HepG2 (cell line): Measurements from ENCODE around the gene ATG2B. TPM values are rescaled to one million over a fixed set of nuclear protein-coding genes. Genes with fewer than 3 reads are reported as not detected.

ENCODE experiments used
- ATAC-seq: fragments of 200-7000 bp; cut with Tn5 transposase; 3 replicates; pipeline ENCODE4 v1.9.1; 2020; ENCODE audit warnings: mild to moderate bottlenecking, moderate library complexity
- BruUV-seq: library from RNA; stranded (reverse); fragments of 400-500 nt; replicated peaks from 2 replicates; lab custom pipeline; 2021; lab: Mats Ljungman, UMichigan
- CTCF ChIA-PET: fragments of 300-600 bp; formaldehyde crosslinking; extraction: SDS; loops from one replicate; lab custom pipeline; 2021; ENCODE audit warnings: low total read pairs, inconsistent platforms, low intra/inter-chr PET ratio; lab: Yijun Ruan, JAX
- POLR2A ChIA-PET: fragments of 350-600 bp; sonication (Branson Sonifier 250); formaldehyde crosslinking; loops from one replicate; lab custom pipeline; 2020; ENCODE audit warnings: antibody characterized with exemption, inconsistent platforms; lab: Yijun Ruan, JAX
- DNase-seq: peaks from one replicate; pipeline ENCODE4 v3.0.0-alpha.2; 2015; ENCODE audit warnings: low spot score
- FAIRE-seq: peaks from 3 replicates; lab custom pipeline; 2011; peaks lifted over from hg19 to GRCh38; lab: Jason Lieb, UNC
- H2AFZ ChIP-seq: one replicate; pipeline ENCODE4 v1.6.1; 2011; ENCODE audit warnings: low read length, inconsistent platforms
- H3K27ac ChIP-seq: fragments of 300-600 bp; 3 replicates; pipeline ENCODE4 v1.8.0; 2011; ENCODE audit warnings: mixed run types, mild to moderate bottlenecking, mixed read lengths, low read length, inconsistent platforms; ENCODE audit not compliant: insufficient read depth; ENCODE audit errors: extremely low read length
- H3K27me3 ChIP-seq, 2 experiments: fragments of 200-600 bp in 1 of 2; 2 replicates in 1 of 2; 3 replicates in 1 of 2; pipeline versions ENCODE4 v1.6.0 to v1.8.0; 2011; ENCODE audit warnings: low read length in 2 of 2, mild to moderate bottlenecking in 2 of 2, moderate library complexity in 2 of 2, inconsistent platforms in 1 of 2; ENCODE audit not compliant: insufficient read depth in 2 of 2, control insufficient read depth in 1 of 2
- H3K36me3 ChIP-seq, 2 experiments: fragments of 200-600 bp in 1 of 2; replicated peaks in 1 of 2; 2 replicates in 1 of 2; 3 replicates in 1 of 2; pipeline versions ENCODE4 v1.5.1 to v1.8.0; 2011; ENCODE audit warnings: low read length in 2 of 2, inconsistent platforms in 1 of 2; ENCODE audit not compliant: insufficient read depth in 2 of 2, control insufficient read depth in 1 of 2
- H3K4me1 ChIP-seq: 2 replicates; pipeline ENCODE4 v1.5.1; 2012; ENCODE audit warnings: low read length, inconsistent platforms; ENCODE audit not compliant: insufficient read depth
- H3K4me2 ChIP-seq: 2 replicates; pipeline ENCODE4 v1.6.0; 2011; ENCODE audit warnings: low read depth, low read length, inconsistent platforms
- H3K4me3 ChIP-seq, 3 experiments: fragments of 200-600 bp in 1 of 3; sonication (generic), shearing (Covaris generic) in 1 of 3; replicated peaks in 1 of 3; 2 replicates each; pipeline ENCODE4 v1.5.1; 2011 to 2016; ENCODE audit warnings: low read length in 3 of 3, inconsistent platforms in 2 of 3, low read depth in 2 of 3, mild to moderate bottlenecking in 2 of 3, control low read depth in 1 of 3, mixed read lengths in 1 of 3; ENCODE audit not compliant: insufficient read depth in 1 of 3
- H3K79me2 ChIP-seq: one replicate; pipeline ENCODE4 v1.6.1; 2011; ENCODE audit warnings: low read length, inconsistent platforms; ENCODE audit not compliant: insufficient read depth
- H3K9ac ChIP-seq: 2 replicates; pipeline ENCODE4 v1.6.0; 2011; ENCODE audit warnings: mild to moderate bottlenecking, low read depth, low read length, inconsistent platforms; ENCODE audit not compliant: insufficient read depth
- H3K9me3 ChIP-seq: 2 replicates; pipeline ENCODE4 v1.5.1; 2012; ENCODE audit warnings: mild to moderate bottlenecking, low read length
- H4K20me1 ChIP-seq: 2 replicates; pipeline ENCODE4 v1.6.0; 2011; ENCODE audit warnings: inconsistent platforms, mild to moderate bottlenecking, low read length, moderate library complexity; ENCODE audit not compliant: insufficient read depth
- ATF5 ChIP-seq: sonication (generic); formaldehyde crosslinking; IDR thresholded peaks from 2 replicates; pipeline ENCODE4 v1.4.0; 2020; ENCODE audit warnings: mild to moderate bottlenecking, low read depth, missing genetic modification reagents
- ATM ChIP-seq: fragments of 450-650 bp; IDR thresholded peaks from 2 replicates; pipeline ENCODE4 v1.7.1; 2017; ENCODE audit warnings: mild to moderate bottlenecking, borderline replicate concordance
- CREBL2 ChIP-seq: sonication (generic); formaldehyde crosslinking; IDR thresholded peaks from 2 replicates; pipeline ENCODE4 v1.8.1; 2023; ENCODE audit warnings: missing genetic modification reagents, mild to moderate bottlenecking, borderline replicate concordance
- JUND ChIP-seq: sonication (generic); formaldehyde crosslinking; IDR thresholded peaks from 2 replicates; pipeline ENCODE4 v1.8.0; 2022; ENCODE audit warnings: mild to moderate bottlenecking, missing genetic modification reagents
- KAT2B ChIP-seq: fragments of 150-350 bp; IDR thresholded peaks from 2 replicates; pipeline ENCODE4 v1.6.1; 2014; ENCODE audit warnings: low read depth, low read length, borderline replicate concordance
- MAZ ChIP-seq, 2 experiments: sonication (generic) in 1 of 2; formaldehyde crosslinking in 1 of 2; IDR thresholded peaks; 2 replicates each; pipeline versions ENCODE4 v1.5.0 to v1.6.1; 2012 to 2020; ENCODE audit warnings: low read depth in 2 of 2, mild to moderate bottlenecking in 2 of 2, borderline replicate concordance in 1 of 2, improper control_type of control experiment in 1 of 2, low read length in 1 of 2, missing genetic modification reagents in 1 of 2, moderate library complexity in 1 of 2
- NFE2L1 ChIP-seq: sonication (generic); formaldehyde crosslinking; IDR thresholded peaks from 2 replicates; pipeline ENCODE4 v1.4.0; 2020; ENCODE audit warnings: missing genetic modification reagents, mild to moderate bottlenecking, borderline replicate concordance
- PHF21A ChIP-seq: sonication (generic); formaldehyde crosslinking; IDR thresholded peaks from 2 replicates; pipeline ENCODE4 v1.5.0; 2020; ENCODE audit warnings: mild to moderate bottlenecking, missing genetic modification reagents
- PHF8 ChIP-seq: sonication (generic); formaldehyde crosslinking; IDR thresholded peaks from 2 replicates; pipeline ENCODE4 v1.5.0; 2020; ENCODE audit warnings: missing genetic modification reagents
- RAD21 ChIP-seq: fragments of 450-650 bp; formaldehyde crosslinking; IDR thresholded peaks from 2 replicates; pipeline ENCODE4 v1.5.0; 2020; ENCODE audit warnings: mild to moderate bottlenecking
- RBFOX2 ChIP-seq: fragments of 200-400 bp; formaldehyde crosslinking; IDR thresholded peaks from 2 replicates; pipeline ENCODE4 v1.6.1; 2017; ENCODE audit warnings: low read depth, mild to moderate bottlenecking, low read length
- RBM39 ChIP-seq: fragments of 200-400 bp; formaldehyde crosslinking; IDR thresholded peaks from one replicate; pipeline ENCODE4 v1.6.1; 2018; ENCODE audit warnings: antibody characterized with exemption, mild to moderate bottlenecking, low read depth, low read length; ENCODE audit not compliant: poor library complexity, severe bottlenecking
- ZNF263 ChIP-seq: sonication (generic); formaldehyde crosslinking; IDR thresholded peaks from 2 replicates; pipeline ENCODE4 v1.4.0; 2020; ENCODE audit warnings: missing genetic modification reagents
- ZNF367 ChIP-seq: sonication (generic); formaldehyde crosslinking; IDR thresholded peaks from 2 replicates; pipeline ENCODE4 v1.4.0; 2020; ENCODE audit warnings: missing genetic modification reagents, borderline replicate concordance
- ZNF563 ChIP-seq: sonication (generic); formaldehyde crosslinking; IDR thresholded peaks from 2 replicates; pipeline ENCODE4 v1.8.0; 2022; ENCODE audit warnings: mild to moderate bottlenecking, moderate library complexity, missing genetic modification reagents
- ZNF674 ChIP-seq: sonication (generic); formaldehyde crosslinking; IDR thresholded peaks from 2 replicates; pipeline ENCODE4 v1.5.0; 2020; ENCODE audit warnings: low read depth, mild to moderate bottlenecking, missing genetic modification reagents
- ZNF678 ChIP-seq: sonication (generic); formaldehyde crosslinking; IDR thresholded peaks from 2 replicates; pipeline ENCODE4 v1.4.0; 2020; ENCODE audit warnings: mild to moderate bottlenecking, missing genetic modification reagents
- WGBS: methylation state at CpG from one replicate; pipeline ENCODE4 v1.1.6; 2017; ENCODE audit warnings: low lambda C conversion rate; 5-methylcytosine and 5-hydroxymethylcytosine counted together
- in situ Hi-C: cut with HindIII; loops from 2 replicates; pipeline ENCODE4 v1.10.0; 2017; ENCODE audit warnings: low pct_unique_long_range_greater_than_20kb; ENCODE audit not compliant: extremely low pct_ligation_motif_present
- intact Hi-C: fragments of 100-400 bp; cut with micrococcal nuclease; formaldehyde crosslinking; loops from one replicate; pipeline ENCODE4 v1.10.0; 2022; ENCODE audit not compliant: unreplicated experiment
- polyA plus RNA-seq, 8 experiments: library from polyadenylated mRNA; depleted of rRNA in 3 of 8; stranded (reverse) in 7 of 8; unstranded in 1 of 8; fragments of >200 nt; fragmentation: Illumina TruSeq in 4 of 8; extraction: Trizol in 4 of 8; gene quantifications; 2 replicates each; pipeline versions ENCODE4 v1.2.1 to v1.2.3, GENCODE V29; 2011 to 2016; ENCODE audit warnings: low read depth in 4 of 8, missing spikeins in 1 of 8, mixed read lengths in 1 of 8; ENCODE audit not compliant: insufficient read depth in 1 of 8
- total RNA-seq, 5 experiments: library from RNA; depleted of rRNA; stranded (reverse); fragments of >200 nt; fragmentation: Illumina TruSeq; extraction: Trizol; gene quantifications; 2 replicates each; pipeline ENCODE4 v1.2.3, GENCODE V29; 2016; ENCODE audit warnings: low read depth in 1 of 5

Gene ATG2B
- total and polyA plus RNA-seq, 2 of the 13 experiments (the other 11 are each of a cell fraction or from before 2014, with no cell fraction given): 7.4 to 7.5 TPM

GRCh38 chr14:96261053-96261452 lies 102.1 kb downstream of the ATG2B start:
- Histone ChIP-seq H3K27me3 (peaks cover 1 to 21% of the 10 kb centered on the region in 2 experiments; a peak in 2 of 5 replicates), H3K36me3 (no peaks in the 10 kb centered on the region), H3K9ac (no peak overlapping the region), H3K79me2 (no peaks in the 10 kb centered on the region), H4K20me1 (no peaks in the 10 kb centered on the region), H3K4me3 (no peak overlapping the region), H3K9me3 (no peaks in the 10 kb centered on the region), H3K27ac (no peak overlapping the region), H2AFZ (no peak overlapping the region), H3K4me1 (no peaks in the 10 kb centered on the region), H3K4me2 (no peak overlapping the region)
- no TSS peak for BruUV-seq
- TF ChIP-seq CREBL2 (no peak), ZNF674 (CRISPR knock-in tag) (no peak), ATM (no peak), JUND (no peak), KAT2B (no peak), PHF21A (CRISPR knock-in tag) (no peak), ZNF263 (CRISPR knock-in tag) (no peak), PHF8 (no peak), ZNF678 (no peak)
- WGBS: 3% methylated on average over 5 of the region's 5 CpGs
- in situ Hi-C loops: no loop called here
- FAIRE-seq (no peak), ATAC-seq (no peak), DNase-seq (no peak)
- ChIA-PET POLR2A (no interaction called here), CTCF (interaction anchor here (1.1 kb wide), 1 partner anchor 14 kb away, joined by 3 read pairs; no protein-coding TSS in a partner anchor)
- intact Hi-C loops: loop anchor here (10.0 kb wide), 1 partner anchor 56 kb away; the partner anchor contains the start of gene BDKRB2

GRCh38 chr14:96260341-96260821 lies 102.8 kb downstream of the ATG2B start:
- intact Hi-C loops: loop anchor here (10.0 kb wide), 1 partner anchor 56 kb away; the partner anchor contains the start of gene BDKRB2
- 3% methylated on average over 2 of the region's 2 CpGs for WGBS
- CTCF ChIA-PET: no interaction called here

More at GRCh38 chr14:96260341-96260821, 102.8 kb downstream of the ATG2B start:
- no peak overlapping the region for H3K4me2 ChIP-seq
- TF ChIP-seq RAD21 (CRISPR knock-in tag): no peak
- no peak for TF ChIP-seq NFE2L1 (CRISPR knock-in tag)
- TF ChIP-seq ZNF367 (CRISPR knock-in tag): no peak
- no peak for TF ChIP-seq ATF5
- TF ChIP-seq RBM39: no peak
- TF ChIP-seq MAZ (IDR thresholded peaks at IDR 0.05; ENCODE audit: borderline replicate concordance, low read depth, low read length): no peak
- no peak for TF ChIP-seq MAZ (CRISPR knock-in tag; IDR thresholded peaks at IDR 0.05; ENCODE audit: low read depth)
- TF ChIP-seq ZNF563: no peak
- no peak for TF ChIP-seq RBFOX2
- in situ Hi-C loops: no loop called here
- peaks cover 1 to 25% of the 10 kb centered on the region in 2 experiments; a peak in 3 of 5 replicates for H3K27me3 ChIP-seq
- no peaks in the 10 kb centered on the region for H3K79me2 ChIP-seq
- no peaks in the 10 kb centered on the region for H3K36me3 ChIP-seq
- ATAC-seq: no peak
- no peak overlapping the region for H2AFZ ChIP-seq
- POLR2A ChIA-PET: no interaction called here
- no peak overlapping the region for H3K9ac ChIP-seq
- H3K4me3 ChIP-seq: no peak overlapping the region
- no peak for DNase-seq
- no peak for FAIRE-seq
- no peaks in the 10 kb centered on the region for H3K4me1 ChIP-seq
- no peaks in the 10 kb centered on the region for H3K9me3 ChIP-seq
- no TSS peak for BruUV-seq
- no peak overlapping the region for H3K27ac ChIP-seq
- no peaks in the 10 kb centered on the region for H4K20me1 ChIP-seq
